RCC 7860 (cell line): ENCODE results near the gene NFAM1.
A peak's percentile ranks its signal among the peaks of the same experiment; 100 is the strongest.

Experiments used
- DNase-seq: peaks from one replicate; pipeline ENCODE4 v3.0.0-alpha.2; 2015; ENCODE audit warnings: low spot score
- FAIRE-seq: peaks from 2 replicates; lab custom pipeline; 2012; peaks lifted over from hg19 to GRCh38; lab: Jason Lieb, UNC

NFAM1 gene

DNA sequence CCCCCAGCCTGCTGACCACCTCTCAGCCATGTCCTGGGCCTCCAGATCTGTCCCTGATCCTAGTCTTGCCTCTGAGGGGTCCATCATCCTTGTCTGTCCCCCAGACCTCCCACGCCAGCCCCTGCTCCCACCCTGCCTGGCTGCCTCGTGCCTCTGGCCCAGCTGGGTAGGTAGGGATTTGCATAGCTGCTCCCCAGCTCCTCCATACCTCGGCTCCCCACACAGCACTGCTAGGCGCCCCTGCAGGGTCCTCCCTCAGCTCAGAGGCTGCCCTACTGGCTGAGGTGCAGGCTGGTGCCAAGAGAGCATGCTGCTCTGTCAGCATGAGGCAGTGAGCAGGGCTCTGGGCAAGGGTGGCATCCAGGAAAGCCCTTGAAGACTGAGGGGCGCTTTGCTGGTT, 47.7 kb downstream of the NFAM1 start:
- DNase-seq, result no peak
- no peak for FAIRE-seq

DNA sequence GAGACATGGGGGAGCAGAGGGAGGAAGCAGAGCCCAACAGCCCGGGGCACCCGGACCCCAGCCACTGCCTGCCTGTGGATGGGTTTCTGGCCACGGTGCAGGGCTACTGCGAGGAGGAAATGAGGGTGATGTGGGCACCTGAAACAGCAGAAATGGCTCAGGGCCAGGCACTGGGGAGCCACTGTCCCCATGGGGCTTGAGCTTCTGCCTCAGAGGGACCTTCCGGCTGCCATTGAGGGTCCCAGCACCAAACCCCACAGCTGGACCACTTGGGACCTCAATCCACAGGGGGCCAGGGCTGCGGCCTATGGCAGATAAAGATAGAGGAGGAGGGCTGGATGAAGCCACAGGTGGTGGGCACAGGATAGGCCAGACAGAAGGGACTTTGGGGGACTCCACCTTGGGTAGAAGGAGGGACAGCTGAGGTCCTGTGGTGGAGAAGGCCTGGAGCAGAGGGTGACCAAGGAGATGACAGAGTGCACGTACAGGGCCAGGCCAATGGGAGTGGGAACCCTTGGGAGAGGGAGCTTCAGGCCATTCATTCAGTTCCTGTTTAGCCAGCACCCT, 48.3 kb downstream of the NFAM1 start:
- DNase-seq, result no peak
- no peak for FAIRE-seq

DNA sequence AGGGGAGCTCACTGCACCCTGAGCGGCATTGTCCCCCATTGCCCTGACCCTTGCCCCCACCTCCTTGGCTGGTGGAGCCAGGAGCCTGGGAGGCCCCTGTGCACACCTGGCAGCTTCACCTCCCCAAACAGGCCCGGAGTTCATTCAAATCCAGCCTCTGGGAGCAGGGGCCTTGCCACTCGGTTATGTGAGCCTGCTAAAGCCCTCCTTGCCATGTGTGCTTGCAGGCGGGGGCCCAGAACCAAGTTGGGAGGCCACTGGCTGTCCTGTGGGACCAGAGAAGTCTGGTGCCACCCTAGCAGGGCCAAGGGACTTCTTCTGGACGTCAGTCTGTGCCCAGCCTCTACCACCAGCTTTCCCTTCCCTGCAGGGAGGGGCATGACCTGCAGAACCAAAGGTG, 48.9 kb downstream of the NFAM1 start:
- DNase-seq, result no peak
- FAIRE-seq, result no peak

DNA sequence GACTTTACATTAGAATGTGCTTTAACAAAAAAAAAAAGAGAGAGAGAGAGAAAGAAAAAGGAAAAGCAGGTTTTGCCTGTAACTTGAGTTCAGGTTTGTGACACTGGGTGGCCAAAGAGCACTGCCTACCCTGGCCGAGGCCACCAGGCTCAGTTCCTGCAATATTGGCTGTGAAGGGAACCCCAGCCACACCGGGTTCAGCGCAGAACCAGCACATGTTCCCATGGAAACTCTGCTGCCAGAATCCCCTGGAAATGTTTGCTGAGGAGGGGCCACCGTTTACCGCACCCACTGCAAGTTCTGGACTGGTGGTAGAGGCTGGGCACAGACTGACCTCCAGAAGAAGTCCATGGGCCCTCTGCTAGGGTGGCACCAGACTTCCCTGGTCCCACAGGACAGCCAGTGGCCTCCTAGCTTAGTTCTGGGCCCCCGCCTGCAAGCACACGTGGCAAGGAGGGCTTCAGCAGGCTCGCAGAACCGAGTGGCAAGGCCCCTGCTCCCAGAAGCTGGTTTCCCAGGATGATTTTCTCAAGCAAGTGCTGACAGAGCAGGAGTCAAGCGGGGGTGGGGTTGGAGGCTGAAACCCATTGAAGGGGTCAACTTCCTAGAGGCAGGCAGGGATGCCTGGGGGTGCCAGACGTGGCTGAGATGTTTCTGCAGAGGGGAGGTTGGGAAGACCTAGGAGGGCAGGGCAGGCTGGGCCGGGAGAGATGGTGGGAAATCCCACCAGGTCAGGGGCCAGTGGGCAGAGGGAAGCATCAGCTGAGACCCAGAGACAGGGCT, 51.2 kb downstream of the NFAM1 start:
- FAIRE-seq, result no peak

DNA sequence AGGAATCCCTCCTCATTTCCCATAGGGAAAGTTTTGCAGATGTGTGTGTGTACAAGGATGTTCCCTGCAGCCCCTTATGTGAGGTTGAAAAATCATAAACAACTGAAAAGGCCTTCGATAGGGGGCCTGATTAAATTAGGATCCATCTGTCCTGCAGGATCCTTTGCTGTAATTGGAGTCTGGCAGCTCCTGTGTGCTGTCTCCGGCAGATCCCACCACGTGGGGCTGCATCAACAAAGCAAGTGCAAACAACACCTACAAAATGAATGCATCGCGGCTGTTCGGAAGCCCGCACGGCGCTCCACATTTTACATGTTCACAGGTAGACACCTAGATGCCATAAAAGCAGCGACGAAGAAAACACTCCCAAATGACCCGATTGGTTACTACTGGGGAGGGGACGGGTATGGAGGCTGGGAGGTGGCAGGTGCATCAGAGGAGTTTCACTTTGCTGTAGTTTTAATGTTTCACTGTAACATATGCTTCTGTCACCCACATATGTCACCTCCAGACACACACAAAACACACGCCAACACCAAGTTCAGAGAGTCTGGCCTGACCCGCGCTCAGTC, 52.2 kb downstream of the NFAM1 start:
- FAIRE-seq (no peak), DNase-seq (no peak)

More for the DNA sequence above, 51.2 kb downstream of the NFAM1 start:
- no peak for DNase-seq

DNA sequence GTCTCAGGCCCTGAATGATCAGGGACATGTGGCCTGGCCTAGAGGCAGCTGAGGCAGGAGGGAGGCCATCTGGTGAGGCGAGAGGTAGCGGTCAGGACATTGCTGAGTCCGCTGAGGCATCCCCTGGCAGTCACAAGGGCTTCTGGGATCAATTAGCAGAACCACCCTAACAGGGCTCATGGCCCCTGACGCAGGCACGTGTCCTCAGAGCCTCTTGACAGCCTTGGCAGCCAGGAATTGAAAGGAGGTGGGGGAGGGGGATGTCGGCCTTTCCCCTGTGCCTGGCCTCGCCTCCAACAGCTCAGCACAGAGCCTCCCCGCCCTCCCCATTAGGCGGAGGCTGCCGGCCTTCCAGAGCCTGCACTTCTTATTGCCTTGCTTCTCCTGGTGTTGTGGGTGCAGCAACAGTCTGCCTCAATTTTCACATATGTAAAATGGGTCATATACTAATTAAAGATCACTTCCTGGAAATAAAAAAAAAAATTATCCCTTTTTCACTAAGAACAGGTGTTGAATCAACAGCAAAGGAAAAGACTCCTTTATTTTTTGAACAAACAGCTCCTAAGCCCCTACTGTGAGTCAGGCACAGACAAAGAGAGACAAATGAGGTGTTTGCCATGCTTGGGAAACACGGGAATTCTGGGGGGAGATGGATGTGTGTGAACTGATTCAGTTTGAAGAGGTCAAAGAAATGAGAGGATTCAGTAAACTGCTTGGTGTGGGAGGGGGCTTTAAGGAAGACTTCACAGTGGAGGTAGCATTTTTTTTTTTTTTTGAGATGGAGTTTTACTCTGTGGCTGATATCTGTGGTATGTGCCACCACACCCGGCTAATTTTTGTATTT, 55.3 kb downstream of the NFAM1 start:
- DNase-seq (no peak), FAIRE-seq (no peak)

DNA sequence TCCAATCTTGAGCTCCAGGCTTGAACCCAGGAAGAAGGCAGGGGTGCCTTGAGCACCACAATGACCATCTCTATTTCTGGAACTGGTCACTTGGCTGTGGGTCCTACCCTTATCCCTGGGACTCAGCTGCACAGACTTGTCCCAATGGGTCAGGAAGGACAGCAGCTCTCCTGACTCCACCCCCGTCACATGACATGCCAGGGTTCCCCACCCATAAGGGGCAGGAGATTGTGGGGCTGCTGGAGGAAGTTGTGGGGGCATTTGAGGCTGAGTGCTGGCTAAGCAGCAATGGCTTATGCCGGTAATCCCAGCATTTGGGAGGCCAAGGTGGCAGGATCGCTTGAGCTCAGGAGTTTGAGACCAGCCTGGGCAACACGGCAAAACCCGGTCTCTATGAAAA, 56.2 kb downstream of the NFAM1 start:
- no peak for DNase-seq
- FAIRE-seq, result no peak

DNA sequence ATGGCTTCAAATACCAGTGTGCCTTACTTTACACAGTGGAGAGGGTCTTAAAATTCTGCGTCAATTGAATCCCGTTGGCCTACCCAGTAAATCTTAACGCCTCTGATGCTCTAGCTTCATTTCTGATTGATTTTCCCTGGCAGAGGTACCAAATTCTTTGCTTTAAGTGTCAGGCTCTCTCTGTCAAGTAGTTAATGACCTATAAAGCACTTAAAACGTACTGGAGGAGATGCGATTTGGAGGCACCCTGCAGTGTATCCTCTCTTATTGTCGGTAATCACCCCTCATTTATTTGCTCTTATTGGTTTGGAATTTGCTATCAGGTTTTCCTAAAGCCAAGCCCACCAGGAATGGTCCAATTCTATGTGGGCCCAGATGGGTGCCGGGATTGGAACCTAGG, 59.2 kb downstream of the NFAM1 start:
- FAIRE-seq (no peak), DNase-seq (no peak)

DNA sequence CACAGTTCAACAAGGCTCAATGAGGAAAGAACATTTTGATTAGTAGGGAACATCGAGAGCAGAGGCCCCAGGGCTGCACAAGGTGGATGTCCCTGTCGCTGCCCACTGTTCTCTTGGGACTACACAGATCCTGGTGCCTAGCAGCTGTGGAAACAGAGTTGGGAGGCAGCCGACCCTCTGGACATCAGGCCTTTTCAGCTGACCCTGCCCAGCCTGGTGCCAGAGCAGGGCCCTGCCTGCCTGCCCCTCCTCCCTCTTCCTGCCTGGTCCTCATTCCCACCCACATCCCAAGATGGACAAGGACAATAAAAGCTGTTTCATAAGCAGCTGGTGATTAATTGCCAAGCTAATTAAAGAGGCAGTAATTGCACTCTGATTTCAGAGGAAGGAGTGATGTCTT, 60.7 kb downstream of the NFAM1 start:
- no peak for DNase-seq
- FAIRE-seq, result no peak

DNA sequence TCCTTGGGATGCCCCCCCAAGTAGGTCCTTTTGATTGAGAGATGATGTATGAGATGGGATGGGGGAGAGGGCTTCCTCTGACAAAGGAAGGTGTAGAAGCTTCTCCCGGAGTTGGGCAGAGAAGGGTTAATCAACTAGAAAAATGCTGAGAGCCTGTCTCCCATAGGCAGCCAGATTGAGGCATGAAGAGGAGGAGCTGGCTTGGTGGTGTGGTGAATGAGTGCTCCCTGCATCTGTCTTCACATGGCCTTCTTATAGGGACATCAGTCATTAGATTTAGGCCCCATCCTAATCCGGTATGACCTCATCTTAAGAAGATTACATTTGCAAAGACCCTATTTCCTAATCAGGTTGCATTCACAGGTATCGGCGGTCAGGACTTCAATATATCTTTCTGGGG, 61.1 kb downstream of the NFAM1 start:
- FAIRE-seq, result no peak
- no peak for DNase-seq

DNA sequence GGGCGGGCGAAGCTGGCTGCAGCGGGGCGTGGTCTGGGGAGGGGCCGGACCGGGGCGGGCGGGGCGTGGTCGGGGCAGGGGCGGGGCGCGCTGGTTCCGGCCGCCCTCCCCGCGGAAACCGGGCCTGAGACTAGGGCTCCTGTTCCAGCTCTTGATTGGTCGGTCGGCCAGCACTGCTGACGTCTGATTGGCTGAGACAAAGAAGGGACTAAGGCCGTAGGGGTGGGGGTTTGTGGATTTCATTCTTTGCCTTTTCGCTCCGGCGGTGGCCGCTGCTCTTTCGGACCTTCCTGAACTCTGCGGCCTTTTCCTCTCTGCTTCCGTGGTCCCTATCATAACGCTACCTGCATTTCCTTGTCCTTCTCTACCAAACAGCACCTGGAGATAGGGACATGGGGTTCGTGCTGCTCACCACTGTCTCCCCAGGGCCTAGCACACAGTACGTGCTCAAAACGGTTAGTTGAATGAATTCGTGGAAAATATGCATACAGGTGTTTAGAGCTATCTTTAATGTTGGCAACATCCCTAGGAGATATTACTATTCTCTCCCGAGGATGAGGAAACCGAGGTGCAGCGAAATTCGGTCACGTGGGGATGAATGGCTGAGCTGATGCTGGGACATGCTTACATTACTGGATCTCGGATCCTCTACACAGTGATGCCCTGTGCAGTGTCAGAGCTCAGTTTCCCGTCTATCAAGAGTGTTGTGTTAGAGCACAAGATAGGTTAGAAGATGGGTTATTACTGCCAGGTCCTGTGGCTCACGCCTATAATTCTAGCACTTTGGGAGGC, 62.8 kb downstream of the NFAM1 start:
- no peak for FAIRE-seq
- DNase-seq, result peak; percentile 71

DNA sequence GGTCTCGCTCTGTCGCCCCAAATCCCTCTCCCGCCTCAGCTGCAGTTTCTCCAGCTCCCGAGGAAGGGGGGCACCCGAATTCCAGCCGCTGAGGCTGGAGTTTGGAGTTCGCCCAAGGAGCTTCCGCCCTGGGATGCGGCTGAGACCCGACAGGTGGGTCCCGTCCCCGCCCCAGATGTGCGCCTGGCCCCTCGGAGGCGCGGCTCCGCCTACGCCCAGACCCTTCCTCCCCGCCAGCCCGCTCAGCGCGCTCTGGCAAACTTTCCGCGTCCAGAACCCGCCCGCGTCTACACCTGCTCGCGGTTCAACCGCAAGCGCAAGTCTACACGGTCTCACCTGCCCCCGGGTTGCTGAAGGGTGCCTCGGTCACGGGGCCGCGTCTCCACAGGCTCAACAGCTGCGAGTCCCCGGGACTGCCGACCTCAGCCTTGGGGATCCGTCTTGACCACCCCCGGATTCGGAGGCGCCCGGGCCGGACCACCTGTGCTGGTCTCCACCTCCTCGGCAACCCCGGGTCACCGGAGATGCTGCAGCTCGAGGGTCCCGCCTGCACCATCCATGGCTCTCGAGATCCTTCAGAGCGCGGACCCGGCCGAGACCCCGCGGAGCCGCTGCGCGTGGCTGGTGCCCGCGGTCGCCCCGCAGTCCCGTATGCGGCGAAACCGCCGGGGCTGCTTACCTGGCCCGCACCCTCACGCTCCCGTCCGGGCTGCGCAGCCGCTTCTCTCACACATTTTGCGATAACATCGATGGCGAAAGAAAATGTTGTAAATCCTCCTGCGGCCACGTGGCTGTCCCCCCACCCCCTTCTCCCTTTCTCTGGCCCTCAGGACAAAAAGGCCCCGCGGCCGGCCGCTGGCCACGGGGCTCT, 63.6 kb downstream of the NFAM1 start:
- FAIRE-seq, result no peak
- no peak for DNase-seq

DNA sequence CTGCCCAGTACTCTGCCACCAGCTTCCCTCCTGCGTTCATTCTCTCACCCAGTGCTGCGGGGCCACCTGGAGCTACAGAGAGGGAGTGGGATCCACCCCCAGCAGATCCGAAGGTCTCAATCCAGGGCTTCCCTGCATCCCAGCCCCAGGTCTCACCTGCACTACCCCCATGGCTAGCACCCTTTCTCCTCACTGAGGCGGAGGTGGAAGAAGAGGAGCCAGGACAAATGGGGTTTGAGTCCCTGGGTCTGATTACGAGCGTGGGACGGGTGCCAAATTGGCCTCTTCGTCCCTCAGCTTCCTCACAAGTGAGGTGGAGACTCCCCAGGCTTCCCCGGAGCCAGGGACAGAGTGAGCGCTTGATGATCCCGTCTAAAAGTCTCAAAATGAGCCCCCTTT, 64.2 kb downstream of the NFAM1 start:
- DNase-seq, result no peak
- no peak for FAIRE-seq

DNA sequence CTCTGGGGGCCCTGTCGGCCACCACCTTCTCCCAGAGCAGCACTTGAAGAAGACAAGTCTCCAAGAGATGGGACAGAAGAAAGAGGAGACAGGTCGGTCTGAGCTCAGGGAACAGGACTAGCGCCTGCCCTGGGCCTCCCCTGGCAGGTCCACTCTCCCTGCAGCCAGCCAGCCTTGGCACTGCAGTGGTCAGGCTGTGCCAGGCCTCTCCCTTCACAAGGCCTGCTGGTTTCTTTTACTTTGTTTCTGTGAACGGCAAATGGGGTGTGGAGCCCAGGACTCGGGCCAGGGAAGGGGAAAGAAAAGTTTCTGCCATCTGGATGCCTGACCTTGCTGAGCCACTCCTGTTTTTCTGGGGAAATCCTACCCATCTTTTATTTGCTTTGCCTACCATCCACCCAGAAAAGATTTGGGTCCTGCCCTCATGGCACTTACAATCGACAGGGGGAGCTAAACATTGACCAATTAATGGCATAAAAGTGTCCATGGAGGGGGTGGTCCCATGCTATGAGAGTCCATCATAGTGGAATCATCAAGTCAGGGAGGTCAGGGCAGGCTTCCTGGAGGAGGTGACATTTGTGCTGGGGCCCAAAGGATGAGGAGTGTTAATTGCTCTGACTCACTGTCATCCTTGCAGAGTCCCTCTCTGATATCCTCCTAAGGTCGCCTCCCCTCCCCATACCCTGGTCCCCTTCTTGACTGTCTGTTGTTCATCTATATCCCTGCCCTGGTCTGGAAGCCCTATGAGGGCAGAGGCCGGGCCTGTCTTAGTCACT, 65.2 kb downstream of the NFAM1 start:
- DNase-seq (no peak), FAIRE-seq (no peak)

DNA sequence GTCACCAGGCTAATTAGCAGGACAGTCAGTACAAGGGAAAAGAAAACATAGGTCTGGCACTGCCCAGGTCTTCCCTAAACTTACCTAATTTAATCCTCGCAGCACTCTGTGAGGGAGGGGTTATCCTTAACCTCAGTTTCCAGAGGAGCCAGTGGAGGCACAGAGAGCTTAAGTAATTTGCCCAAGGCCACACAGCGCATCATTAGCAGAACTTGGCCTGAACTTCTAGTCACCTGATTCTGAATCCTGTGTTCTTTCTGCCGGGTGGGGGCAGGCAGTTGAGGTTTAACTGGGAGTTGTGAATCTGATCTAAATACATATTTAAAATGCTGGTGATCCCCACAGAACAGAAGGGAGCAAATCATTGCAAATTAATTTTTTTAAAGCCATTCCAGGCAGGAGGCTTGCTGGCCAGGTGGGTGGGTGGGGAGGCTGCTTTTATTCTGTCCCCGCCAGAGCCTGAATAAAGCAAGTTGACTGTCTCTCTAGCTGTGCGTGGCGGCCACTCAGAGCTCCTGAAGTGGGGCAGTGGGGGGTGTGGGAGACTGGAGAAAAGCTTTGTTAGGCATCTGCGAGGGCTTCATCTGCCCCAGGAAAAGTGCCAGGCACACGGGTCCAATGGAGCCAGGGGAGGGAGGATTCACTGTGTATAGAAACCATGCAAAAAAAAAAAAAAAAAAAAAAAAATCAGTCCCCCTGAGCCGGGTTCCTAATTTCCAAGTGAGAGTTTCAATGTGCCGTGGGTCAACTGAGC, 66.1 kb downstream of the NFAM1 start:
- DNase-seq, result no peak
- FAIRE-seq, result no peak

DNA sequence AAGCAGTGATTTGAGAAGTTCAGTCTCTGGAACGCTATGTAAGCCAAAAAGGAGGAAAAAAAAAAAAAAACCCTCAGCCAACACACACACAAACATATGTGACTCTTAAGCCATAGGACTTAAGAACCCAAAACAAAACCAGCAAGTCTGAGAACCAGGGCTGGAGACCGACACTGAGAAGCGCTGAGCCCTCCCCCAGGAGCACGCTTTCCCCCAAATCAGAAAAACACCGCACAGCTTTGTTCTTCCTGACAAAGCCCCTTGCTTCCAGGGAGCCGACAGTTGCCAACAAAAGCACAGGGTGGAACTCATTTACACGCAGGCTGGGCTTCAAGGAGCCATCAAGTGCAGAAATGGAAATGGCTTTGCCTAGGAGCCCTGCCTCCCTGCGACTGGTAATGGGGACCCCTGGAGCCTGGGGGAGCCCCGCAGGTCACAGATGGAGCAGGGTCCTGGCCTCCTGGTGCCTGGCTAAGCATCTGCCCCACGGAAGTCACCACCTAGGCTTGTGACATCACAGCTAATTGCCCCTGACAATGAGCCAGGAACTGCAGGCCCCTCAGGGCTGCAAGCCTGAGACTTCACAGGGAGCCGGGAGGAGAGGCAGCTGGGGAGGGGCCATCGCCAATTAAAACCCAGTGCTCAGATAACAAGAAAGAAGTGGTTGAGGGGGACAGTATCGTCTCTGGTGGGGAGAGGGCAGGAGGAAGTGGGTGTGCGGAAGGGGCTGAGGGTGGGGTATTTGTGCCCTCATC, 66.9 kb downstream of the NFAM1 start:
- DNase-seq, result no peak
- FAIRE-seq, result no peak

DNA sequence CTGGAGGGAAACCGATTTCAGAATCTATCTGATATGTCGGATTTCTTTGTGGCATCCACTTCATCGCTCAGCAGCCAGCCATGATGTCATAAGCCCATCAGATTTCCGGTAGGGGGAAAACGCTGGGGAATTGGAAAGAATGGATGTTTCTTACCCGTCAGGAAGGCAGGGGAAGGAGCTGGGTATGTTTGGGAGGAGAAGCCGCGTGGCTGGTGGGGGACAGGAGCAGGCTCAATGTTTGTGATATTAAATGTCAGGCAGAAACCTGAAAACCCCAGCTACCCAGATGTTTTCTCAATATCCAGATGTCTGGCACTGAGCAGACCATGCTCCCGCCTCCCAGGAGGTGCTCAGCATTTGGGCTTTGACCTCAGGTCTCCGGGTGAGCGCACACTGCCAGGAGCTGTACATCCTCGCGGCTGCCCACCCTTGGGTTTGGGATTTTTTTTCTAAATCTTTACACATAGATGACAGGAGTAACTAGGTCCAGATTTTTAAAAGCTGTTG, 67.5 kb downstream of the NFAM1 start:
- no peak for DNase-seq
- no peak for FAIRE-seq
